ENCODE data around the gene GRAP2.
"Not testable (repeated sequence)": the region's sequence is repeated elsewhere in the genome, so short reads cannot be mapped to it uniquely, and the experiment has no call there.

GRAP2 gene

DNA sequence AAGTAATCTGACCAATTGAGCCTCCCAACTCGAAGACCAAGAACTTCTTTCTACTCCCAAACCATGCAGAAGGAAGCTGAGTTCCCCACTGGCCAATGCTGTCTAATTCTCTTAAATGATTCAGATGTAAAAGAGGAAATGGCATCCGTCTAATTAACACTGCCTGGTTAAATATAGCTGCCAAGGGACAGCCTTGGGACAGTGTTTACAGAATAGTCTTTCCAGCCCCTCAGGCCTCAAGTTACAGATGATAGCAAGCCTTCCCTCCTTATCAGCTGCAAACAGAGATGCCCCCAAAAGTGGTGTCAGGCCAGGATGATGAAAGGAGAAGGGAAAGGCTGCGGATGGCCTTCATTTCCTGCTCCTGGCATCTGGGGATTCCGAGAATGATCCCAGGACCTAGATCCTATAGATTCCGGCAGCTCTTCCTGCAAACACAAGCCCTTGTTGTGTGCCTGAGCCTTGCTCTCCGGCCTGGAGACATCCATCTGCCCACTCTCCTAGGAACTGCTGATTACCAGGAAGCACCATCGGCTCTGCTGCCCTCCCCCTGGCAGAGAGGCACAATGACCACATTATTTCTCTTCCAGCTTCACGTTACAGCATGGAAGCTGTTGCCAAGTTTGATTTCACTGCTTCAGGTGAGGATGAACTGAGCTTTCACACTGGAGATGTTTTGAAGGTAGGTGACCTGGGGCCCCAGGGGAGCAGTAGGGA is 45.8 kb downstream of the GRAP2 start:
- FAIRE-seq, result no peak

DNA sequence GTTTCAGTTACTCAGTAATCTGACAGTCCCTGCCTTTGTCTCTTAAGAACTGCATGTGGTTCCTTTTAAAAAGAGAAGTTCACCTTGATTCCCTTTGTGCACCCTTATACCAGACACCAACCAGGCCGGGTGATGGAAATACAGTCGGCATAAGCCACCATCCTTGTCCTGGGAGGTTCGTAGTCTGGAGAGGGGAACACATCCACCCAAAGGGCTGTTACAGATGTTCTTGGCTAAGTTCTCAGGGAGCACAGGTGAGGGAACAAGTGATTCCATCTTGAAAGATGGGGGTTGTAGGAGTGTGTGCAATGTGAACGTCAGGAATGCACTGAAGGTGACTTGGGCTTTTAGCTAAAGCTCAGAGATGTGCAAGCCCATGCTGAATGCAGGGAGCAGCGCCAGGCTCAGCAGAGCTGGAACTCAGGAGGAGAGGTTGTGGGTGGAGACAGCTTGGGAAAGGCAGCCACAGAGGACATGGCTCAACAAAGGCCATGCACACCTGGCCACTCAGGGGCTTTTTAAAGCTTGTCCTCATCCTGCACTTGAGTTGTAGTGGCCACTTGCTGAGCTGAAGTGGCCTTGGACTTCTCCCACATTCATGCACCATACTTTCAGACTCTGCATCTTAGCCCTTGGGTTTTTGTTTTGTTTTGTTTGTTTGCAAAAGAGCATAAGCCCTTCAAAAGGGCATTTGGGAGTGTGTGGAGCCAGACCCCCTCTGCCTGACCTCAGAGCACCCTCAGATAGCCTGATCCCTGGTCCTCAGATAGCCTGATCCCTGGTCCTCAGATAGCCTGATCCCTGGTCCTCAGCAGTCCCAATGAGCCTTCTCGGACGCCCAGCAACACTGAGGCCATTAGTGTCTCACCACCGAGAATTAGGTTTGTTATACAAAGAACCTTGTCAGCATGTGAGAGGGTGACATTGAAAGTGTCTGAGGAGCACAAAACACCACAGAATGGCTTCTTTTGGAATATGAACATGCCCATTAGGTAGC is 46.6 kb downstream of the GRAP2 start:
- no peak for FAIRE-seq

- no peak for FAIRE-seq
Observed at GRCh38 chr22:39949964-39950737, 49.3 kb downstream of the GRAP2 start.

GRCh38 chr22:39951603-39952293 is 50.9 kb downstream of the GRAP2 start:
- not testable (repeated sequence) for FAIRE-seq

GRCh38 chr22:39952347-39952746 is 51.5 kb downstream of the GRAP2 start:
- no peak for FAIRE-seq

DNA sequence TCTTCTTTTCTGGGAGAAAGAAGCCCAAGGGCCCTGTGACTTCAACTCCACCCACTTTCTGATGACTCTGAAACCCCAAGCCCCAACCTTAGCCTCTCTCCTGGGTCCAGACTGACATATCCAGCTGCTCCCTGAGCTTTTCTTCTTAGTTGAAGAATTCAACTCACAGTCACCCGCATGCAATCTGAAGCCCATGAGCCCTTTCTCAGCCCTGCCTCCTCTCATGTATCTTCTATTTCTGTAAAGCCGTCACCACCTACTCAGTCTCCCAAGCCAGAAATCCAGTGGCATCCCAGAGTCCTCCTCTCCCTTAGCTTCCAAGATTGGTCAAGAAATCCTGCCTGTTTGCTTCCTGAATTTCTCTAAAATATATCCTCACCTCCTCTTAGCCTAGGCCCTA is 52.2 kb downstream of the GRAP2 start:
- no peak for FAIRE-seq

DNA sequence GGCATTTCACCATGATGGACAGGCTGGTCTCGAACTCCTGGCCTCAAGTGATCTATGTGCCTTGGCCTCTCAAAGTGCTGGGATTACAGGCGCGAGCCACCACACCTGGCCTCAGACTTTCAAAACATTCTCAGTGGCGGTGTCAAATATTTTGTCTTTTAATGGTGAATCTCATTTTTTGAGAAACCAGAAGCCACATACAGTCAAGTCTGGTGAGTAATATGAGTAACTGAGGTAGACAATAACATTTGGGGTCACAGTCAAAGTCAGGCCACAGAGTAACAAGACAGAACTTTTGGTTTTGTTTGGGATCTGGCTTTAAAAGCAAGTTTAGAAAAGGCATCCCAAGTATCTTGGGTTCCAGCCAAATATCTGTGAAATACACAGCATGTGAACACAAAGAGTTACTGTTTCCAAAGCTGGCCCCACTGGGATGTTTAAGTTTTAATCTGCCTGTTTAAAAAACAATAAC is 53.7 kb downstream of the GRAP2 start:
- no peak for FAIRE-seq

DNA sequence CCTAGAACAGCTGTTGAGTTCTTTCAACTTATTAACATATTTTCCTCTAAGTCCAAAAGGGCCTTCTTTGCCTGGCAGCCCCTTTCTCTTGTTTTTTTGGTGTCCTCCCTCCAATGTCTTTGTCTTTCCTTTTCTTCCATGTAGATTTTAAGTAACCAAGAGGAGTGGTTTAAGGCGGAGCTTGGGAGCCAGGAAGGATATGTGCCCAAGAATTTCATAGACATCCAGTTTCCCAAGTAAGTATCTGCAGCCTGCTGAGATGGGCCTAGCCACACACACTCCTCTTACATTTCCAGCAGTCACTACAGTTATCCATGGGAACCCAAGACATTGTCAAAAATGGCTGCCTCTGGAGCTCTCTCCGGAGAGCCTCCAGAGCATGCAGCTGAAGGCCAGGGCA is 54.8 kb downstream of the GRAP2 start:
- FAIRE-seq, result no peak

DNA sequence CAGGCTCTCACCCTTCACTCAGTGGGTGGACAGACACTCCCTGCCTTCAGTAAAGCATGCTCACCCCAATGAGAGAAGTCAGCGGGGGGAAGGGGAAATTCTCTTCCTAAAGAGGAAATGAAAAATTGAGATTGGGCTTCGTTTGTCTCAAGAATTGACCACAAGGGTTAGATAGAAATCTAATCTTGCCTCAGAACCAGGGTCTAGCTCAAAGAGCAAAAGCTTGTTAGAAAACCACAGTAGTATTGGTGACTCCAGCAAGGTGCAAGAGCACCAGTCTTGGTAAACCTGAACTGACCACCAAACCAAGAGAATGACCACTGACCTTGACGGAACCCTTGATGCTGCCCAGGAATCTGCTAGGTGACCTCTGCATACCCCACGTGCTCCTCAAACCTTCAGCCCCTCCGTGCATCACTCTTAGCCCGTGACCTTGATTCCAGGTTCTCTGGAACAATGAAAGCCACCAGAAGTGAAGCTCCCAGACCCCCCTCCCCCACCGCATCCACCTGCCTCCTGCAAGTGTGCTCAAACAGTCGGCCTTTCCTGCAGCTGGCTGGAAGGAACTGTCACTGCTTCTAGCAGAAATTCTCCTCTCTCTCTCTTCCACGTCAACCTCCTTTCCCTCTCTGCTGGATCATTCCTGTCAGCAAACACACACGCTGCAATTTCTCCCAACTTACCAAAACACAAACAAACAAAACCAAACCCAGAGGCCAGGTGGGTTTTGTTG is 56.2 kb downstream of the GRAP2 start:
- no peak for FAIRE-seq

GRCh38 chr22:39958009-39958711 is 57.3 kb downstream of the GRAP2 start:
- FAIRE-seq, result no peak

DNA sequence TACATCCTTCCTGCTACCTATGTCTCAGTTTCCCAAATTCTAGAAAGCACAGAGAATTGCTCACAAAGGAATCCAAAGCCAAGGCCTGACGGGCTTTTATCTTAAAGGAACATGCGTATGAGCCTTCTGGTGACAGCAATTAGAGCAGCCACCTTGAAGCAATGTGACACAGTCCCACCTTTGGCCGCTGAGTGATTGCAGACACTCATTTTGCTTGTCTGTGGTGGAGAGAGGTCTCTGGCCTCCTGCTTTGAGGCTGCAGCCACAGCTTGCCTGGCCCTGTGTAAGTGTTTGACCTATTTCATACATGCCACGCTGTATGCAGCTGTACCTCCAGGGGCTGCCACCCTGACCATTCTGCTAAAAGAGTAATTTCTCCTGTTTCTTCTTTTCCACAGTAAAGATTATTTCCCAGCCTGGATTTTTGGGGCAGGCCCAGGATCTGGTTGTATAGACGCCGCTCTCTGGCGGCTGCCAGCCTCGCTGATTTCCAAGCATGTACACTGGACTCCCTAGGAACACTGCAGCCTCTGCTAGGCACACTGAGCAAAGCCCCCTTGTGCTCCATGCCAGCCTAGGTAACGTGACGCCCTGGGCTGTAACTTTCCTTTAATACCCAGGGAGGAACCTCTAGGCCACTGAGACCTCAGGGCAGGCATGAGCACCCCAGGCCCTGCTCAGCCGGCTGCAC is 58.2 kb downstream of the GRAP2 start:
- FAIRE-seq, result no peak

DNA sequence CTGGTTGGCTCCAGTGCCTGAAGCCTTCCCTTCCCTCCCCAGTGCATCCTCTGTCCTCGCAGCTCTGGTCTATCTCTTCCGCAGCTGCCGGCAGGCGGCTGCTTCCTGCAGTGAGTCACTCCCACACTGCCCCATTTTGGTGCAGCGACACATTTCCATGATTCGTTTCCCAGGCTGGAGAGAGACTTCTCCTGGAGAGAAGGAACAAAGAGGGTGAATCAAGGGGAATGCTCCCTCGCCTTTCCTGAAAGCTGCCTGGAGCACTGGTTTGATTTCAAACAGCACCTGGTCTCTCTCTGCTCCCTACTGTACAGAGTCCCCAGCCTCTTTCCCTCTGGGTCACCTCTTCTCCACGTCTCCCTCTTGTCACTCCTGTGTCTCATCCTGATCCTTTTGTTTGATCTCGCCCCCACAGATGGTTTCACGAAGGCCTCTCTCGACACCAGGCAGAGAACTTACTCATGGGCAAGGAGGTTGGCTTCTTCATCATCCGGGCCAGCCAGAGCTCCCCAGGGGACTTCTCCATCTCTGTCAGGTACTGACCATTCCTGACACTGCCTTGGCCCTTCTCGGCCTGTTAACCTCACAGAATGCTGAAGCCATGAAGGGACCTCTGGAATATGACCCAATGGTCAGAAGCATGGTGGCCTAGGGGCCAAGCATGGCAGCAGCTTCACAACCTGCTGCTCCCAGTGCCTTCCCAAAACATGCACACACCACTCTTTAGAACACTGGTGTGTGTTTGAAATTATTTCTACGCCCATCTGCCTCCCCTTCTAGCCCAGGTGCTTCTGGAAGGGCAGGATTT is 59.0 kb downstream of the GRAP2 start, which contains the start of gene TMA7B:
TSS of gene TMA7B (plus strand) at position 758 of the 808 bp plus-strand sequence. CDS start 3,978 bp downstream, outside the sequence.
- FAIRE-seq, result no peak

DNA sequence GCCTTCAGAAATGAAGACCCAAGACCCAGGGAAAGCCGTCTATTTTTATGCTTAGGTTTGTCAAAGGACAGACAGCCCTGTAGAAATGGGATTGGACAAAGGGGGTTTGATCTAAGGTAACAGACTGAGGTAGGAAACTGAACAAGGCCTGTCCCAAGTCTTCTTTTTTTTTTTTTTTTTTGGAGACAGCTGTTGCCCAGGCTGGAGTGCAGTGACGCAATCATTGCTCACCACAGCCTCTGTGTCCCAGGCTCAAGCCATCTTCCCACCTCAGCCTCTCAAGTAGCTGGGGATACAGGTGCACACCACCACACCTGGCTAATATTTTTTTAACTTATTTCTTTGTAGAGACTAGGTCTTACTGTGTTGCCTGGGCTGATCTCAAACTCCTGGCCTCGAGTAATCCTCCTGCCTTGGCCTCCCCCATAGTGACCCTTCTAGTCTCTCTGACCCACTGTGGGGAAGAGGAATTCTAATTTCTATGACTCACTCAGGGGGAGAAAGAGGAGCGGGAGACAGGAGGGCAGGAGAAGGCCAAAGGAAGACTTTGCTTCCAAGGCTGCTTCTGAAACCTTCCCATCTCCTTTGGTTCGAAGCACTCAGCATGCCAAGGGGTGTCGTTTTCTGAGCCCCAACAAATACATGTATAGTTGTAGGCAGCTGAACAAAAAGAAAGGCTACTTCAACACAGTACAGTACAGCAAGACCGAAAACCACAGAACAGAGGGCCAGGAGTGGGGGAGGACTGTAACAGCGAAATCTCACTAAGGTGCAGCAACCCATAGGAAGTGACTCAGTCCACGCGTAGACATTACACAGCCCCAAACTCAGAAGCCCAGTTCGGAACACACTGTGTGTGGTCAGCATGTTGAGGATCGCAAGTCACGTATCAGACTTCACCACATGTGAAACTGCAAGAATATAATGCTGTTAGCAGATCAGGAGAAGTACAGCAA is 60.2 kb downstream of the GRAP2 start:
- no peak for FAIRE-seq

DNA sequence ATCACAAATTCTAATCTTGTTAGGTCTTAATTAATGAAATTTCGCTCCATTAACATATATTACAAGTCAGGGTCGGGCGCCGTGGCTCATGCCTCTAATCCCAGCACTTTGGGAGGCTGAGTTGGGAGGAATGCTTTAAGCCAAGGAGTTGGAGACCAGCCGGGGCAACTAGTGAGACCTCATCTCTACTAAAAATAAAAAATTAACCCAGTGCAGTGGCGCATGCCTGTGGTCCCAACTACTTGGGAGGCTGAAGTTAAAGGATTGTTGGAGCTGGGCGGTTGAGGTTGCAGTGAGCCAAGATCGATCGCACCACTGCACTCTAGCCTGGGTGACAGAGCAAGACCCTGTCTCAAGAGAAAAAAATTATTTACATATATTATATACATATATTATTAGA is 61.2 kb downstream of the GRAP2 start:
- FAIRE-seq, result no peak

- no peak for FAIRE-seq
Observed at GRCh38 chr22:39965748-39966147, 64.9 kb downstream of the GRAP2 start.

DNA sequence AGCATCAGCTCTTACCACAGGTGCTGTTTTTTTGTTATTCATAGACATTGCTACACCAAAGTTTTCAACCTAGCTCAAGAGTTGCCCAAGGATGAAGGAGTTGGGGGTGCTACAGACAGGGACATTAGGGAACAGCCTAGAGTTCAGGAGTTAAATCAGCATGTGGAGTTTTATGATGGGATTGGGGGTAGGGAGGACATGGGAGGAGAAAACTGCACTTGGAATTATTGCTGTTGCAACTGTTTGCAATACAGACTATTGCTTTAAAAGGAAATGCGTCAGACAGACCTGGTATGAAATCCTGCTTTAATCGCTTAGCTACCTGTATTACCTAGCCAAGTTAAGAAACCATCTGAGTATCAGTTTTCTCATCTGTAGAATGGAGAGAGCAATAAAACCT is 65.6 kb downstream of the GRAP2 start:
- no peak for FAIRE-seq

DNA sequence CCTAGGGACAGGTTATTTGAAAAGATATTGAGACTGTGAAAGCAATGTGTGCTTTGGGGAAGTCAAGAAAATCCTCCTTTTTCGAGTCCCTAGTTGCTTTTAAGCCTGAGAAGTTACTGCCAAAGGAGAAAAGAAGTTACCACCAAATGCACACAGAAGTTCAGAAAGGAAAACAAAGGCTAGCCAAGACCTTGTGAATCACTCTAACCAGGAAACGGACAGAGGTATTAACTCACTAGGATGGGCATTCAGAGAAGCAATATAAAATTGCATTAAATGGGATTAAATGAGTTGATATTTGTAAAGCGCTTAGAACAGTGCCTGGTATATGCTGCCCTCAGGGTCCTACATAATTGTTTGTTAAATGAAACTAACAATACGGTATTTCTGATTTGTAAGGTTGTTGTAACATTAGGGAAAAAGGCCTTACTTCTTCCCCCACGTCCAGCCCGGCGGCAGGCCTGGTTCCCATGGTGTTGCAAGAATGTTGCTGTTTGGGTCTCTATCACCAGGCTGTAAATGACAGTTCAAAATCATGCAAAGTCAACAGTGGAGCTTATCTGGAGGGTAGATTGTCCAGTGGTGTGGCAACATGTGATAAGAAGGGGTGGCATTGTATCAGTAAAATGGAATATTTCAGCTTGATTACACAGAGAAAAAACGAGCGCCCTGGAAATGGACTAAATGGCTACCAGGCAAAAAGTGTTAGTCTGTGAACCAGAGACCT is 66.4 kb downstream of the GRAP2 start:
- no peak for FAIRE-seq
